ENCODE measurements around the gene AGO3.
"Not testable (repeated sequence)": the region's sequence is repeated elsewhere in the genome, so short reads cannot be mapped to it uniquely, and the experiment has no call there.

AGO3 gene

DNA sequence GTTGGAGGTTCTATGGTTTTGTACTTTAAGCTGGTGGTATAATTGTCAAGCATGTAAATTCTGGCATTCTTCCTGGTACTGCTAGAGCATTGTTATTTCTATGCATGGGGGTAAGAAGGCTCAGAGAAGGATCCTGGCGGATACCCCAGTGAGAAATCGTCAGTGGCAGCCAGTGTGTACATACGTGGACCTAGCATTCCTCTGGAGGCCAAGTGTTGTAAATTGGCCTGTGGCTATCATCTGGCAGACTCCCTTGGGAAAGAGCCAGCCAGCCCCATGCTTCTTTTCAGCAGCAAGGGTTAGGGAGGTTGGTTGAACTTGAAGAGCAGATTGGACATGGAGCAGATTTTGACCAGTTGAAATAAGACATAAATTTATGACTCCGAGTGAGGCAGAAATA, 5.2 kb upstream of the AGO3 start:
- DNase-seq (ENCODE audit: low spot score), result no peak

DNA sequence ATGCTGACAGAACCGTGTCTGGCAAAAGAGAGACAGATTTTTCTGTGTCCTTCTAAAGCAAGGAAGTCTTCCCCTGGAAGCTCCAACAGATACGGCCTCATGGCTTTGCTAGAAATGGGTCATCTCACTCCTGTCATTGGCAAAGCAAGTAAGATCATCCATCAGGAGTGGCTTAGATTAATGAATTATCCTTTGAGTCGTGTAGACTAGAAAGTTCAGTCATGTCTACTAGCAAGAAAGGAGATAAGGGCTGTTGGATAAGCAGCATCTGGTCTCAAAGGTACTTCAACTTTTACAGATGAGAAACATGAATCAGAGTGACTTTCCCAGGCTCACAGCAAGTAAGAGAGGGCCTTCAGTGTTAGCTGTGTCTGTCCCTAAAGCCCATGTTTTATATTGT, 3.4 kb upstream of the AGO3 start:
- no peak for DNase-seq (ENCODE audit: low spot score)

DNA sequence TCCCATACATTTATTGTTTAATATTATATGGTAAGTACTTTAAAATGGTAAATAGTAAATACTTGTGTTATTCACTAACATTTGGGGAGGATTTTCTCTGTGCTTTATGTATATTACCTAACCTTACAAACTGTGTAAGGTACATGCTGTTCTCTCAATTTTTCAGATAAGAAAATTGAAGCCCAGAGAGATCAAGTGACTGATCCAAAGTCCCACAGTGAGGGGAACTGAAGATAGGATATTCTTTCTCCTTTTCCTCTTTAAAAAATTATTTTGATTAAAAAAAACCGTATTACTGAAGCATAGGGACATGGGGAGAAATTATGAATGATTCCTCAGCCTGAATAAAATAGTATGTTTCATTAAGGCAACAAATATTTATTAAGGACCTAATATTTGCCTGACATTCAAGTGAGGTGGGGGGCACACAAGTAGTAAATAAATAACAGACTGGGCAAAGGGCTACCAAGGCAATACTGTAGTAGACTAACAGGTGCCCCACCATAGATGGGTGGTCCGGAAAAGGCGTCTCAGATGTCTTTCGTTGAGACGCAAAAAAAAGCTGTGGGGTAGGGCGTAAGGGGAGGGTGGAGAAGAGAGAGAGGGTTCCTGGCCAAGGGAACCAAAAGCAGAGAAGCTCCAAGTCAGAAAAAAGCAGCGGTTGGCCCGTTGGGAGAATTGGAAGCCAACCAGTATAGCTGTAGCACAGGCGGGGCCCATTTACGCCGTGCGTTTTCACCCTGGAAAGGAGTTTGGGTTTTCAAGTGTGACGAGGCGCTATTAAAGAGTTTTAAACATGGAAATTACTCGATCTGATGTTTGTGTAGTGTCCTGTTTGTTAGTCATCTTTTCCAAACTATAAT, 944 bp upstream of the AGO3 start:
- DNase-seq (ENCODE audit: low spot score), result peak; percentile 62

DNA sequence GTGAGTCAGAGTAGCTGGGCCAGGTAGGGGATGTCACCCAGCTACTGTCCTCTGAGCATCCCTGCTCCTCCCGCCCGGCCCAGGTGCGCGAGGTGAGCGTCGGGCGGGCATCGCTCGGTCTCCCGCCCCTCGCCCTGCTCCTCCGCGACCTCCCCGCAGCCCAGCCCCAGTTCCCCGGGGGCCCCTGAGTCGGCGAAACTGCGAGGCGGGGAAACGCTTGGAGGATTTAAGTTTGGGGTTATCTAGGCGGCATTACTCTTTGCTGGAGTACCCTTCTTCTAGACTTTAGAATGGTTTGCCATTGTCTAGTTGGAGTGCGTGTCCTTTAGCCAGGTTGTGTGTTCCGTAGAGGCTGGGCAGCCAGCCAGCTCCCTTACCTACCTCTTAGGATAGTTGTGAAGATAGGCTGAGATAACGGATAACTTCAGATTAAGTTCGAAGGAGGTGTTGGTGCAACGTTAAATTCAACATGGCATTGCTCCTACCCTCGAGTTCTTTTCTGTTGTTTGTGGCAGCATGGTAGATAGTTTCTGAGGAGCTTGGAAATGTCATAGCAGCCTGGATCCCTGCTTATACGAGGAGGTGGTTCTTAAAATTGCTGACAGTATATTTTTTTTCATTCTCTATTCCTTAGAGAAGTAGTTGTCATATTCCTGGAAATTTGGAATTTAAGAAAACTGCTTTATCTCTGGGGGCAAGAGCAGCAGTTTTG, 697 bp downstream of the AGO3 start:
- peak; percentile 19 for DNase-seq (ENCODE audit: low spot score)

DNA sequence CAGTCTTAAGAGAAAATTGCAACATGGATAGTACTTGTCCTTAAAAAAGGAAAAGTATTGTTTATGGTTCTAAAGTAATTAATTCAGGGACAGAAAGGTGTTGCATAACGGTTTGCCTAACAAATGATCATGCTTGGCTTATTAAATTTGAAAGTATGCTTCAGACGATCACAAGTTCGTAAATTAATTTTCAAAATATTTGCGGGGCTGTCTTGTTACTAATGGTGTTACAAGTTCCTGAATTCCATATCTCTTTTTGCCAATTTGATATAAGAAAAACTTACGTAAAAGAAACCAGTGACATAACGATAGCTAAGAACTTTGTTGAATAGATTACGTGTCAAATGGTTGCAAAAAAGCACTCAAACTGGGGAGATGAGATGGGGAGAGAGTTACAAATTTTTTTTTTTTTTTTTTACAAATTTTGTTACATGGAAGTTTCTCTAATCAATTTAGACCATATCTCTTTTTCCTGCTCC, 1.3 kb downstream of the AGO3 start:
- DNase-seq (ENCODE audit: low spot score), result no peak

DNA sequence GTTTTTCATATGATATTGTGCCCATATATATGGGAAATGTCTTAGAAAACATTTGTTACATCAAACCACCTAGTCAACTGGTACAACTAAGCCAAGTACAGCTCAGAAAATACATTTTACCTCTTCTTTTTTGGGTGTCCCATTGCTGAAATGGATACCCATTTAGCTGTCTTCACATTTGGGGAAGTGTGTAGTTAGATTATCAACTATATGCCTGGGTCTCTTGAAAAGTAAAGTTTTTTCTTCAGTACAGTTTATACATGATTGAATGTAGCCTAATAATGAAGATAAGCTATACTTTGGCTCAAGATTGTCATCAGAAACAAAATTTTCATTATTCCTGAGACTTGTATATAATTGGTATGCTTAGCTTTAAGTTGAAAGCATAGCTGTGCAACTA, 2.0 kb downstream of the AGO3 start:
- DNase-seq (ENCODE audit: low spot score), result no peak

DNA sequence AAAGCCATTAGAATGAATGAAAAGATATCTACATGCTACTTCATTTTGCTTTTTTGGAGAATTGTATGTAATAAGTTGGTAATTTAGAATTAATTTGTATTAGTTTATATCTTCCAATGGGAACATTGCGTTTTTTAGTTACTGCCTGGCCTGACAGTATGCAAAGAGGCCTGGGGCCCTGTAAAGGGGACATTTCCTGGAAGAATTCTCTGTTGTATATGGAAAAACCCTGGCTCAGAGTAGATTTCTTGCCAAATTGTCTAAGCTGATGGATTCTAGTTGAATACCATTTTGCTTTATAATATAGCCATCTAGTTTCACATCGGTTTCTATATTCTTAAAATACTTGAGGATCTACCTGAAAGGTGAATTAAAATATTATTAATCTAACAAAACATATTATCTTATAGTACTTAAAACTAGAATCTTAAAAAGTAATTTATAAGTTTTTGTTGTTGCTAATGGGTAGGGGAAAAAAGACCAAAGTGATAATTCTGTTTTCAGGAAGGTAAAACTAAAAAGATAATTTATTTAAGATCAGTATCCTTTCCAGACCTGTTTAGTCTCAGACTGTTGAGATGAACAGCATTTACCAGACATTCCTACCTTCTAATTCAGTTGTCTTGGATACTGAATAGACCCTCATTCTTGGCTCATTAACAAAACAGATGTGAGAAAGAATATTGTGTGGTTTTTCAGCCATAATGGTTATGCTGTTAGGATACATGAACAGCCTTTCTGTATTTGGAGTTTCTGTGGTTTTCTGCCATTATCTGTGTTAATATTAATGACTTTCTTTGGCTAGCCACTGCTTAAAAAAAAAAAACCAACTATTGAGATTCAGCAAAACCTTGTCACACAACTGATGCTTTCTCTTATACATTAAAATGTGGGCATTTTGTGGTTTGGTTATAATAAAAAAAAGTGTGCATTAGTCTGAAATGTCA, 4.8 kb downstream of the AGO3 start:
- no peak for DNase-seq (ENCODE audit: low spot score)

DNA sequence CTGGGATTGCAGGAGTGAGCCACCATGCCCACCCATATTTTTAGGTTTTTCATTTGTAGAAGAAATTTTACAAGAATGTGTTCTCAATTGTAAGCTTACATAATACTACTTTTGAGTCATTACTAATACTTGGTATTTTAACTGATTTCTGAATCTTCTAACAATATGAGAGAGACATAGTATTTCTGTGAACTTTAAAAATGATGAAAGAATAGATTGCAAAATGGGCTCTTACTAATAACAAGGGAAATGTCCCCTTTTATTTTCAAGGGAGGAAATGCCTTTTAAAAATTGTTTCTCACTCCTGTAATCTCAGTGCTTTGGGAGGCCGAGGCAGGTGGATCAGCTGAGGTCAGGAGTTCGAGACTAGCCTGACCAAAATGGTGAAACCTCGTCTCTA, 5.9 kb downstream of the AGO3 start:
- no peak for DNase-seq (ENCODE audit: low spot score)

DNA sequence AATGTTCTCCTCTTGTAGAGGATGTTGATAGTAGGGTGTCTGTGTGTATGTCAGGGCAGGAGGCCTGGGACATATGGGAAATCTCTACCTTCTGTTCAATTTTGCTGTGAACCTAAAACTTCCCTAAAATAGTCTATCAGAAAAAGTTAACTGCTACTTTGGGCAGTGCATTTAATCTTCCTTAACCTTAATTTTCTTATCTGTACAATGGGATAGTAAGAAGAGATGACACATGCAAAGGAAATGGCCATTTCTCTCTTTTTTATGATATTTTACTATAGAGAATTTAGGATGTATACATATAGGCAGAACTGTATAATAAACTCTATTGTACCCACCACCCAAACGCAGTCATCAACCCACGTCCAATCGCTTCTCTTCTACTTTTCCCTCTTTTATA, 8.6 kb downstream of the AGO3 start:
- no peak for DNase-seq (ENCODE audit: low spot score)

DNA sequence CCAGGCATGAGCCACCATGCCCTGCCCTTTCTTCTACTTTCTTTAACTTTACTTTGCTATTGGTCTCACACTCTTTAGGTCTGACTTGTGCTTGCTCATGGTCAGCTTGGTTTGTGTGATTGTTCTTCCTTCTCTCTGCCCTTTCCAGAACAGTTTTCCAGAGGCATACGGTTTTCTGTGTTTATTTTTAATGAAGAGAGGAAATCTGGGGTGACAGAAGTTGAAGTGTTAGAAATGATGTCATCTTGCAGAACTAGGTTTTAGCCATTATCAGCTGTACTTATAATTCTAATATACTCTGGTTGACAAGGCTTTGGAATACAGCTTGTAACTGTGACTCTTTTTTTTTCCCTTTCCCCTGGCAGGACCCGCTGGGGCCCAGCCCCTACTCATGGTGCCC, 14.4 kb downstream of the AGO3 start:
- no peak for DNase-seq (ENCODE audit: low spot score)

DNA sequence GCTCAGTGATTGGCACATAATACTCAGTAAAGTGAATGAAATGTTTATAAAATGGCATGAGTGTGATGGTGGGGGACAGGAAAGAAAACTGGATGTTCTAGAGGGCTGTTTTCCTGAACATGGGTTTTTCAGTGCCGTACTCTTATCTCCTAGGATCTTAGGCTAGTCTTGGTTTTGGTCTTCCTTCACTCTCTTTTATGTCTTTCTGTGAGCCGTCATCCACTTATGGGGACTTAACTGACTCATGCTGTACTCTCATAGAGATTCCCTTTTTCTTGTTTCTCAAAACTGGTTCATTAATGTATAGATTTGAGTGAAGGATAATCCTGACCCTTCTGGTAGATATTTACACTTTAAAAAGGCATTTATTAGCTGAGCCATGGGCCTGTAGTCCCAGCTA, 16.6 kb downstream of the AGO3 start:
- DNase-seq (ENCODE audit: low spot score), result no peak

DNA sequence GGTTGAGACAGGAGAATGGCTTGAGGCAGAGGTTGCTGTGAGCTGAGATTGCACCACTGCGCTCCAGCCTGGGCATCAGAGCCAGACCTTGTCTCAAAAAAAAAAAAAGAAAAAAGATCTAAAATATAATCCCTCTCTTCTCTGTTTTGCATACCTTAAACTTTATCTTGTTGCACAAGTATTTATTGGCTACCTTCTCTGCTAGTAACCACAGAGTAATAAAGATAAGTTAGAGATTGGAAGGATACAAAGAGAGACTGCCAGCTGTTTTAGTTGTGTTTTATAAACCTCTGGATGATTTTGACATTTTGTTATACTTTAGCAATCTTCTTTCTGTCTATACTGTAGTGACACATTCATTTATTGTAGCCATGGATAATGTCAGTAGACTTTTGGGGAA, 27.7 kb downstream of the AGO3 start:
- DNase-seq (ENCODE audit: low spot score), result no peak

DNA sequence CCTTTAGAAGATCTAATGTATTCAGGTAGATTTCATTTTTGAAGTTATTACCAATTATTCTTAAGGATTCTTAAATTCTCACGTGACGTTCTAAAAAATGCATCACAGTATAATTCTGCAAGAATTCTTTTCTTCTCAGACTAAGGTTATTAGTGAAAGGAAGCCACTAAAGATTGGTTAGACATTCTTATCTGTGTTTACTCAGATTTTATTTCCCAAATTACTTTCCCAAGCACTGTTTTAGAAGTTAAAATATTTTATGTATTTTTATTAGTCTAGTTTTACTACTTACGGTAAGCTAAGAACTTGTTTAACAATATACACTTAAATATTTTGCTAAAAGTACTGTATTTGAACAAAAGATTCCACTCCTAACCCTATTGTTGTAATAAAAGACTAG, 28.4 kb downstream of the AGO3 start:
- DNase-seq (ENCODE audit: low spot score), result no peak

DNA sequence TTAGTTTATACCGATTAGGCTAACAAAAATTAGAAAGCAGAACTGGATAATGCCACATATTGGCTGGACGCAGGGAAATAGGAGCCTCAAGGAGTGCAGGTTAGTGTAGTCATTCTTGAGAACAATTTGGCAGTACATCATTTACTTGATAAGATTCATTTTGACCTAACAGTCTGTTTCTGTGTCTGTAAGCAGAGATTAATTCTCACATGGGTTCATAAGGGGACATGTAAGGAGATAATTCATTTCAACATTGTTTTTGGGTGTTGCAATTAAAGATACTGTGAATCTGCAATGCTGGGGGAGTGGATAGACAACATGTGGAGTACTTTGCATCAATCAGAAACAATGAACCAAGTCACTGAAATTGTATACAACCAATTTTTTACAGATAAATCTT, 32.0 kb downstream of the AGO3 start:
- DNase-seq (ENCODE audit: low spot score), result no peak

DNA sequence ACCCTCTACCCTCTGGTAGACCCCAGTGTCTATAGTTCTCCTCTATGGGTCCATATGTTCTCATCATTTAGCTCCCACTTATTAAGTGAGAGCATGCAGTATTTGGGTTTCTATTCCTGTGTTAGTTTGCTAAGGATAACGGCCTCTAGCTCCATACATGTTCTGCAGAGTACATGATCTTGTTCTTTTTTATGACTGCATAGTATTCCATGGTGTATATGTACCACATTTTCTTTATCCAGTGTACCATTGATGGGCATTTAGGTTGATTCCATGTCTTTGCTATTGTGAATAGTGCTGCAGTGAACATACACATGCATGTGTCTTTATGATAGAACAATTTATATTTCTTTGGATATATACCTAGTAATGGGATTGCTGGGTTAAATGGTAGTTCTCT, 33.4 kb downstream of the AGO3 start:
- not testable (repeated sequence) for DNase-seq (ENCODE audit: low spot score)

DNA sequence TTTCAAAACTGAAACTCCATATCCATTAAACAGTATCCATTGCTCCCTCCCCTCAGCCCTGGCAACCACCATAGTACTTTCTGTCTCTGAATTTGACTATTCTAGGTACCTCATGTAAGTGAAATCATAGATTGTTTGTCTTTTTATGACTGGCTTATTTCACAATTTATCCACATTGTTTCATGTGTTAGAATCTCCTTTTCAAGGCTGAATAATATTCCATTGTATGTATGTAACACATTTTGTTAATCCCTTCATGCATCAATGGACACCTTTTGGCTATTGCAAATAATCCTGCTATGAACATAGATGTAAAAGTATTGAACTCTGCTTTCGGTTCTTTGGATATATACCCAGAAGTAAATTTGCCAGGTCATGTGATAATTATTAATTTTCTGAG, 37.5 kb downstream of the AGO3 start:
- DNase-seq (ENCODE audit: low spot score), result no peak

DNA sequence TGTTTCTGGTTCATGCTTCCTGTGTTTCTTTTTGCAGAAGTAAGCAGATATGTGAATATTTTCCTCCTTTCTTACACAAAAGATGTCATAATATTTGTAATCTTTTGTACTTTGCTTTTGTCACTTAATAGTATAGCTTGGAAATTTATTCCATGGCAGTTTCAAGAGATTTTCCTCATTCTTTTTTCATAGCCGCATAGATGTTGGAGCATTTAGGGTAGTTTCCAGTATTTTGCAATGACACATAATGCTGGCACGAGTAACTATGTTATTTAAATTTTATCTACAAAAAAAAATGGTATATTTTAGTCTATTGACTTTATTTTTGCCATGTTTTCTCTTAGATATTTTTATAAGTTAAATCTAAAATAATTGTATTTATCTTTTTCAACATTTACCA, 40.7 kb downstream of the AGO3 start:
- DNase-seq (ENCODE audit: low spot score), result no peak

DNA sequence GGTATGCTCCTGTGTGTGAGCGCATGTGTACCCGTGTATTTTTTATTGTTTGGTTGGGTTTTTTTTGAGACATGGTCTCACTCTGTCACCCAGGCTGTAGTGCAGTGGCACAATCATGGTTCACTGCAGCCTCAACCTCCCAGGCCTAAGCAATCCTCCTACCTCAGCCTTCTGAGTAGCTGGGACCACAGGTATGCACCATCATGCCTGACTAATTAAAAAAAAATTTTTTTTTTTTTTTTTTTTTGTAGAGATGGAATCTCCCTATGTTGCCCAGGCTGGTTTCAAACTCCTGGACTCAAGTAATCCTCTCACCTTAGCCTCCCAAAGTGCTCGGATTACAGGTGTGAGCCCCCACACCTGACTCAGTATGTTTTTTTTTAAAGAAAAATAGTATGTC, 41.7 kb downstream of the AGO3 start:
- DNase-seq (ENCODE audit: low spot score), result not testable (repeated sequence)

DNA sequence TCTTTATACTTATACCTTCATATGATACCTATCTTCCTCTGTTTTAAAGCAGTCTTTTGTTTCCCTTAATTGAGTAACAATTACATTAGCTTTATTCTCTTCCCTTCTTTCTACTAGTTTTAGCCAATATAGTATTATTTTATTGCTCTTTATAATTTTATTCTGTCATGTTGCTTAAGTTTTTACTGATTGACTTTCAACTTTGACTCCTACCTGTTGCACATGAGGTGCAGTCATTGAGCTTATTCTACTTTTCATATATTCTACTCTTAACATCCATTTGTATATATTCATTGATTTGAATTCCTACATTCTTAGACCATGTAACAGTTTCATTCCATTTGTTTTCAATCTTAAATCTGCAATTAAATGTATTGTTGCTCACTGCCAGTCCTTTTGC, 49.2 kb downstream of the AGO3 start:
- no peak for DNase-seq (ENCODE audit: low spot score)

DNA sequence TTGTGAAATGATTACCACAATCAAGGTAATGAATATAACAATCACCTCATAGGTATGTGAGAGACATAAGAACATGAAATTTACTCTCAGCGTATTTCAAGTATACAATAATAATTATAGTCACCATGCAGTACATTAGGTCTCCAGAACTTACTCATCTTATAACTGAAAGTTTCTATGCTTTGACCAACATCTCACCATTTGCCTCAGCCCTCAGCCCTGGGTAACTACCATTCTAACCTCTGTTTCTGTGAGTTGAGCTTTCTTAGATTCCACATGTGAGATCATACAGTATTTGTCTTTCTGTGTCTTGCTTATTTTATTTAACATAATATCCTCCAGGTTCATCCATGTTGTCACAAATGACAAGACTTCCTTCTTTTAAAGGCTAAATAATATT, 57.3 kb downstream of the AGO3 start:
- DNase-seq (ENCODE audit: low spot score), result no peak

DNA sequence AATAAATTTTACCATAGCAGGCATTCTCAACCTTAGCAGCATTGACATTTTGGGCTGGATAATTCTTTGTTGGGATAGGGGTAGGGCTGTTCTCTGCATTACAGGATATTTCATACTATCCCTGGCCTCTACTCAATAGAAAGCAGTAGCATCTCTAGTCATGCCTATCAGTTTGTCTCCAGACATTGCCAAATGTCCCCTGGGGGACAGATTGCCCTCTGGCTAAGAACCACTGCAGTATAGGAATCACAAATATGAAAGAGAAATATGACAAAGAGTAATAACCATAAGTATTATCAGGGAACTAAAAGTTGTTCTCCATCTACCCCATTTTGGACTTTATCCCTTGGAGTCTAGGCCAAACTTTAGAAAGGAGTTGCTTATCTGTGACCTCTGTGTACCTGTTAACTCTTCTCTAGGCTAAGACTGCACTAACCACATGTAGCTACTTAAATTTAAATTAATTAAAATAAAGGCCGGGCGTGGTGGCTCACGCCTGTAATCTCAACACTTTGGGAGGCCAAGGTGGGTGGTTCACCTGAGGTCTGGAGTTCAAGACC, 76.1 kb downstream of the AGO3 start:
- no peak for DNase-seq (ENCODE audit: low spot score)

DNA sequence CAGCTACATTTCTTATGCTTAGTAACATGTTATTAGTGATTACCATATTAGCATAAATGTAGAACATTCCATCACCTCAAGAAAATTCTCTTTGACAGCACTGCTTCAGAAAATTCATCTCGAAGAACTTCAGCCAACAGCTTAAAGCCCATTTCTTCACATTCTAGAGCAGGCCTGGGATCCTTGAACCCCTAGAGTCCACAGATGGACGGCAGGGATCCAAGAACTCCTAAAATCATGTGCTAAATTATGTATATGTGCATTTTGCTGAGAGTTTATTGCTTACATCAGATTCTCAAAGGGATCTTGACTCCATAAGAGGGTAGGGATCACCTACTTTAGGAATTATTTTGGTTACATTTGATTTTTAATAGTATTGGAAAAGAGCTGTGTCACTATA, 76.8 kb downstream of the AGO3 start:
- no peak for DNase-seq (ENCODE audit: low spot score)
